OCI-LY1 (cell line): ENCODE measurements around the gene SLC8A1.

Source experiments
- H2AFZ ChIP-seq: fragments of 200-600 bp; sonication (generic), shearing (Covaris generic); 2 replicates; pipeline ENCODE4 v1.6.0; 2014; ENCODE audit warnings: antibody characterized with exemption, mild to moderate bottlenecking, low read length
- H3F3A ChIP-seq: fragments of 200-600 bp; sonication (generic), shearing (Covaris generic); 2 replicates; pipeline ENCODE4 v1.6.0; 2014; ENCODE audit warnings: mild to moderate bottlenecking, antibody characterized with exemption, low read length, moderate library complexity; ENCODE audit not compliant: insufficient read depth
- H3K27ac ChIP-seq: fragments of 200-600 bp; sonication (generic); 2 replicates; pipeline ENCODE4 v1.5.1; 2014; ENCODE audit warnings: low read length, mixed run types, mild to moderate bottlenecking, low read depth; ENCODE audit not compliant: poor library complexity, severe bottlenecking
- H3K27me3 ChIP-seq: fragments of 200-600 bp; sonication (generic); 2 replicates; pipeline ENCODE4 v1.6.0; 2014; ENCODE audit warnings: antibody characterized with exemption, mild to moderate bottlenecking, low read length, moderate library complexity; ENCODE audit not compliant: insufficient read depth
- H3K36me3 ChIP-seq: fragments of 200-600 bp; sonication (generic); 2 replicates; pipeline ENCODE4 v1.6.1; 2014; ENCODE audit warnings: mild to moderate bottlenecking, antibody characterized with exemption, low read length, moderate library complexity, mixed read lengths; ENCODE audit not compliant: insufficient read depth
- H3K4me1 ChIP-seq: fragments of 200-600 bp; sonication (generic); 2 replicates; pipeline ENCODE4 v1.5.1; 2014; ENCODE audit warnings: mild to moderate bottlenecking, low read length, moderate library complexity; ENCODE audit not compliant: insufficient read depth, severe bottlenecking
- H3K4me2 ChIP-seq: fragments of 200-600 bp; sonication (generic), shearing (Covaris generic); 2 replicates; pipeline ENCODE4 v1.6.1; 2014; ENCODE audit warnings: low read length
- H3K4me3 ChIP-seq: fragments of 200-600 bp; sonication (generic); 2 replicates; pipeline ENCODE4 v1.5.1; 2014; ENCODE audit warnings: low read length, low read depth, mild to moderate bottlenecking, mixed read lengths; ENCODE audit not compliant: poor library complexity, severe bottlenecking
- H3K79me2 ChIP-seq: fragments of 200-600 bp; shearing (Covaris generic); 2 replicates; pipeline ENCODE4 v1.6.1; 2016; ENCODE audit warnings: mixed run types, low read length, mixed read lengths; ENCODE audit not compliant: insufficient read depth
- H3K9ac ChIP-seq: fragments of 200-600 bp; sonication (generic), shearing (Covaris generic); 2 replicates; pipeline ENCODE4 v1.6.1; 2014; ENCODE audit warnings: mild to moderate bottlenecking, low read length, mixed read lengths
- H3K9me2 ChIP-seq: fragments of 200-600 bp; sonication (generic), shearing (Covaris generic); 2 replicates; pipeline ENCODE4 v1.6.1; 2014; ENCODE audit warnings: low read depth, mild to moderate bottlenecking, low read length, mixed read lengths
- H3K9me3 ChIP-seq: fragments of 200-600 bp; shearing (Covaris generic); 2 replicates; pipeline ENCODE4 v1.6.1; 2014; ENCODE audit warnings: low read length, mixed read lengths
- H4K20me1 ChIP-seq: fragments of 200-600 bp; sonication (generic), shearing (Covaris generic); 2 replicates; pipeline ENCODE4 v1.6.0; 2016; ENCODE audit warnings: mild to moderate bottlenecking, low read length; ENCODE audit not compliant: insufficient read depth
- CTCF ChIP-seq: fragments of 200-600 bp; sonication (generic), shearing (Covaris generic); IDR thresholded peaks from 2 replicates; pipeline ENCODE4 v1.5.1; 2017; ENCODE audit warnings: mild to moderate bottlenecking, antibody characterized with exemption, low read length, moderate library complexity, mixed read lengths
- EZH2 ChIP-seq: fragments of 200-600 bp; sonication (generic), shearing (Covaris generic); IDR thresholded peaks from 2 replicates; pipeline ENCODE4 v1.8.0; 2017; ENCODE audit warnings: borderline replicate concordance, mixed run types, mild to moderate bottlenecking, antibody characterized with exemption, low read length, moderate library complexity, mixed read lengths

SLC8A1 gene

GRCh38 chr2:40113997-40114396 is 337.9 kb downstream of the SLC8A1 start:
- TF ChIP-seq CTCF (no peak), EZH2 (no peak)
- Histone ChIP-seq H3K27ac (no peak overlapping the region), H3K4me1 (no peaks in the 10 kb centered on the region), H2AFZ (no peak overlapping the region), H3K9me3 (no peaks in the 10 kb centered on the region), H3K36me3 (no peaks in the 10 kb centered on the region), H3K4me2 (no peak overlapping the region), H3F3A (no peaks in the 10 kb centered on the region), H3K9me2 (no peaks in the 10 kb centered on the region), H3K79me2 (no peaks in the 10 kb centered on the region), H4K20me1 (no peaks in the 10 kb centered on the region), H3K4me3 (no peak overlapping the region), H3K27me3 (no peaks in the 10 kb centered on the region), H3K9ac (no peak overlapping the region)

GRCh38 chr2:40113272-40113968 is 338.5 kb downstream of the SLC8A1 start:
- no peaks in the 10 kb centered on the region for H3K4me1 ChIP-seq
- H3K9ac ChIP-seq = no peak overlapping the region
- no peaks in the 10 kb centered on the region for H3K79me2 ChIP-seq
- no peaks in the 10 kb centered on the region for H3K36me3 ChIP-seq
- TF ChIP-seq CTCF = no peak
- no peak for TF ChIP-seq EZH2
- H3K9me3 ChIP-seq = no peaks in the 10 kb centered on the region
- no peaks in the 10 kb centered on the region for H3K9me2 ChIP-seq
- no peak overlapping the region for H2AFZ ChIP-seq
- H3K4me2 ChIP-seq = no peak overlapping the region
- H3K27ac ChIP-seq = no peak overlapping the region
- no peaks in the 10 kb centered on the region for H4K20me1 ChIP-seq
- no peaks in the 10 kb centered on the region for H3F3A ChIP-seq
- no peaks in the 10 kb centered on the region for H3K27me3 ChIP-seq
- no peak overlapping the region for H3K4me3 ChIP-seq

- H3K4me3 ChIP-seq = no peak overlapping the region
- no peaks in the 10 kb centered on the region for H3K9me2 ChIP-seq
- no peaks in the 10 kb centered on the region for H4K20me1 ChIP-seq
- no peak overlapping the region for H3K9ac ChIP-seq
- H3K27me3 ChIP-seq = no peaks in the 10 kb centered on the region
- no peaks in the 10 kb centered on the region for H3K4me1 ChIP-seq
- H3K9me3 ChIP-seq = no peaks in the 10 kb centered on the region
- no peak overlapping the region for H3K4me2 ChIP-seq
- H3K79me2 ChIP-seq = no peaks in the 10 kb centered on the region
- H3F3A ChIP-seq = no peaks in the 10 kb centered on the region
- TF ChIP-seq EZH2 (no peak), CTCF (no peak)
- no peak overlapping the region for H2AFZ ChIP-seq
- no peak overlapping the region for H3K27ac ChIP-seq
- H3K36me3 ChIP-seq = no peaks in the 10 kb centered on the region
These were observed 342.5 kb downstream of the SLC8A1 start for GRCh38 chr2:40109381-40109780.
